ENCODE measurements around the gene YTHDC2.

YTHDC2 gene

GRCh38 chr5:113606298-113607134 lies 93.0 kb downstream of the YTHDC2 start:
- DNase-seq, result no peak

DNA sequence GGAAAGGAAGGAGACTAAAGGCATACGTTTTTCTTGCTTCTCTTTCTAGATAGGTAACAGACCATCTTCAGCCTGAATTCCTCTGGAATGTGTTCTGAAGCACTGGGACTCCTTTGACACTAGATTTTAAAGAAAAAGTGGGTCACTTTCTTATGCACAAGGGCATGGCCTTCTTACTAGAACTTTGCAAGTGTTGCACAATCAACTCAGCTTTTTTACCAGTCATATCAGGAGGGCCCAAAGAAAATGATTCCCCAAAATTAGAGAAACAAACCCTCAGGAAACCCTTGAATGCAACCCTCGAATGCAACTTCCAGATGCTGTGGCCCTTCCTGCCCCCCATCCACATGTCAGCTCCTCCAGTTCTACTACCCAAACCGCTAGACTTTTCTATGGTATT lies 93.9 kb downstream of the YTHDC2 start:
- no peak for DNase-seq

DNA sequence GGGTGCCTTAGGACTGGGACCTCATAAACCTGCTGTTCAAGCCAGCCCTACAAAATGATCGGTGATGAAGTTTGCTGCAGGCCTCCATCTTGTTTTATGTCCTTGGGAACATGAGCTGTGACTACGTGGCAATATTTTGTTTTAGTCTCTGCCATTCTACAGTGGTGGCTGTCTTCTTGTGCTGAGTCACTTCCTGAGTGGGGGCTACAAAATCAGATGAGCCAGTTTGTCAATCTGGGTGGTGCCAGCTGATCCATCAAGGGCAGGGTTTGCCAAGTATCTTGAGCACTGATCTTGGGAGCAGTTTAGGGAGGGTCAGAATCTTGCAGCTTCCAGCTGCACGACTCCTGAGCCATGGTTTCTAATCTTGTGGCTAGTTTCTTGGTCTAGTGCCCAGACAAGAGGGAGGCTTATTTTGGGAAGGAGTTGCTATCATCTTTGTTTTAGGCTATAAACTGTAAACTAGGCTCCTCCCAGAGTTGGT lies 94.7 kb downstream of the YTHDC2 start:
- no peak for DNase-seq

DNA sequence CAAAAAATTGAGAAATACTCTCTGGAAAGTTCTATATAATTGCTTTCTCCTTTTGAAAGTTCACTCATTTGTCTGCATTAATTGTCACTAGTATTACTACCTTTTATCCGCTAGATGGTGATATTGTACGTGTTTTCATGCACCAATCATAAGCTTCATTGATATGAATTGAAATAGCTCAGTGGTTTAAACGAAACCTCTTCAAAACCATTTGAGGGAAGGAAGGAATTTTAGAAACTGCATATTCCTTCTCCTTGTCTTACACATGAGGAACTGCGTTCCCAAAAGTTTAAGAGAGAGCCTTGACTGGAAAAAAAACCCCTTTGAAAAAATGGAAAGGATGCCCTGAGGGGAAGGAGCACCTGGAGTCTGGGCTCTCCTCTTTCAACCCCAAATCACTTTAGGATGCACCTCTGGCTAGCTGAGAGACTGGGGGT lies 98.6 kb downstream of the YTHDC2 start:
- no peak for DNase-seq

DNA sequence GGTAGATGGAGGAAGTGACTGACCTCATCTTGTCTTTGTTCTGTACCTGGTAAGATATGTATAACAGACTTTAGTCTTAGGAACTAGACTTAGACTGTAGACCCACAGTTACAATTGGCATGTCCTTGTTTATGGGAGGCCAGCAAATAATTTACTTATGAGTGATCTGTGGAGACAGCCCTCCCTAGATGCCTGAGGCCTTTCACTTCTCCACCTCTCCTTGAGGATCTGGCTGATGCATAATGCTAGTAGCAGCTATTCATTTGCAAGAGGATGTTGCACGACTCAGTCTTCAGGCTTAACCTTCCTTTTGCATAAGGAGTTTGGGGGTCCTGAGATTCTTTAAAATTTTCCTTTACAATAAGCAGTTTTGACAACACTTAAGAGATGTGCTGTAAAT lies 100.7 kb downstream of the YTHDC2 start:
- DNase-seq, result no peak

- no peak for DNase-seq
Observed at GRCh38 chr5:113615708-113616107, 102.2 kb downstream of the YTHDC2 start.

GRCh38 chr5:113617191-113617796 lies 103.8 kb downstream of the YTHDC2 start:
- no peak for DNase-seq

- no peak for DNase-seq
Observed at GRCh38 chr5:113632996-113633395, 119.5 kb downstream of the YTHDC2 start.

DNA sequence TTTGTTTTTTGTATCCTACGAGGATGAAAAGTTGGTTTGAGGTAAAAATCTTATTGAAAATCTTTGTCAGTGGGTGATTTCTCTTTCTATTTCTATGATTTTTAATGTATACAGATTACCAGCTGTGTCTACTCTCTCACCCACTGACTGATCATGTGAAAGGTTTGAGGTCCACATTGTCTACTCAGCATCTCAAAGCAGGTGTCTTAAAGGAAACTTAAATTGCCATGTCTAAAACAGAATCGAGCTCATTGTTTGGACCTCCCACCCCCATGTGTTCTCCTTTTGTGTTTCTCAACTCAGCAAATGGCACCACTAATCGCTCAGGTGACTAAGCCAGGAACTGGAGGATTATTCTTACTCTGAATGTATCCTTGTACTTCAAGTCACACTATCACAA lies 121.5 kb downstream of the YTHDC2 start:
- DNase-seq, result no peak

DNA sequence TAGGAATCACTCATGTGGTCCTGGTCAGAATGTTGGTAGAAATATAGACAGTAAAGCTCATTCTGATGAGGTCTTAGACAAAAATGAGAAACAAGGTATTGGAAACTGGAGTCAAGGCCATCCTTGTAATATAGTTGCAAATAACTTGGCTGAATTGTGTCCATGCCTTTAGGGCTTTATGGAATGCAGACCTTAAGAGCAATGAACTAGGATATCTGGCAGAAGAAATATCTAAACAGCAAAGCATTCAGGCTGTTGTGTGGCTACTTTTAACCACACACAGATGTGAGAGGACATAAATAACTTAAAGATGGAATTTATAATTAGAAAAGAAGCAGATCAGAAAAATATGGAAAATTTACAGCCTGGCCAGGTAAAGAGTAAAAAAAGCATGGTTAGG lies 128.2 kb downstream of the YTHDC2 start:
- no peak for DNase-seq
